Aorta (tissue), 5 donors: Measurements from ENCODE around the gene RLF. TPM values are rescaled to one million over a fixed set of nuclear protein-coding genes. Genes with fewer than 3 reads are reported as not detected.

Source experiments
- ATAC-seq: fragments of 200-7000 bp; cut with Tn5 transposase; one replicate; pipeline ENCODE4 v1.9.1; 2022; ENCODE audit warnings: moderate library complexity; ENCODE audit not compliant: low FRiP score
- DNase-seq, 2 donors: peaks; one replicate each; pipeline ENCODE4 v3.0.0-alpha.2; 2020
- H3K27ac ChIP-seq, 2 donors: one replicate each; pipeline ENCODE4 v1.5.1; 2013; ENCODE audit warnings: low read length in 2 of 2, mild to moderate bottlenecking in 2 of 2, moderate library complexity in 2 of 2, control low read depth in 1 of 2, inconsistent platforms in 1 of 2, low read depth in 1 of 2
- H3K27me3 ChIP-seq, 2 donors: one replicate each; pipeline ENCODE4 v1.6.1; 2013; ENCODE audit warnings: control low read depth in 1 of 2, low read length in 1 of 2, mild to moderate bottlenecking in 1 of 2, moderate library complexity in 1 of 2; ENCODE audit not compliant: insufficient read depth in 2 of 2, control insufficient read depth in 1 of 2
- H3K36me3 ChIP-seq, 2 donors: one replicate each; pipeline ENCODE4 v1.6.1; 2013; ENCODE audit warnings: control low read depth in 1 of 2, low read length in 1 of 2, mild to moderate bottlenecking in 1 of 2; ENCODE audit not compliant: insufficient read depth in 2 of 2, control insufficient read depth in 1 of 2
- H3K4me1 ChIP-seq, 2 donors: one replicate each; pipeline ENCODE4 v1.6.1; 2013; ENCODE audit warnings: low read length in 2 of 2, control low read depth in 1 of 2, mild to moderate bottlenecking in 1 of 2, moderate library complexity in 1 of 2; ENCODE audit not compliant: insufficient read depth in 2 of 2, control insufficient read depth in 1 of 2
- H3K4me3 ChIP-seq, 2 donors: one replicate each; pipeline ENCODE4 v1.5.1; 2013; ENCODE audit warnings: low read length in 2 of 2, control low read depth in 1 of 2, mild to moderate bottlenecking in 1 of 2
- H3K9me3 ChIP-seq: one replicate; pipeline ENCODE4 v1.6.1; 2013; ENCODE audit warnings: mild to moderate bottlenecking, low read length; ENCODE audit not compliant: control insufficient read depth
- WGBS, 2 donors: extraction: QIAGEN DNeasy Blood & Tissue Kit; methylation state at CpG; one replicate each; pipeline ENCODE4 v1.1.7; 2013; 5-methylcytosine and 5-hydroxymethylcytosine counted together
- intact Hi-C, 2 donors: fragments of 100-400 bp; cut with DNase I; formaldehyde crosslinking; loops; one replicate each; pipeline versions ENCODE4 v1.14.2 to v1.15.0; 2022
- polyA plus RNA-seq, 2 donors: library from polyadenylated mRNA; stranded (reverse); fragments of 200-250 nt; gene quantifications; one replicate each; pipeline ENCODE4 v1.2.3, GENCODE V29; 2013
- total RNA-seq, 2 donors: library from RNA; stranded (reverse); fragmentation: NEBNext Ultra II Directional; extraction: Animal tissue kit (Norgen Biotek cat#: 25700); gene quantifications; one replicate each; pipeline ENCODE4 v1.2.1, GENCODE V29; 2021
- donor health status: healthy with polysubstance abuse.
- donor health status: Bipolar disorder and iron deficiency.
- donor health status: DM: no; HTN: no; CAD: no.
- donor health status: DM: no; HTN: no; CAD: no.
- donor health status: DM: yes; HTN: yes; CAD: no.

RLF gene
- total and polyA plus RNA-seq, 4 donors = 3.1 to 25.1 (median 13.0) TPM

DNA sequence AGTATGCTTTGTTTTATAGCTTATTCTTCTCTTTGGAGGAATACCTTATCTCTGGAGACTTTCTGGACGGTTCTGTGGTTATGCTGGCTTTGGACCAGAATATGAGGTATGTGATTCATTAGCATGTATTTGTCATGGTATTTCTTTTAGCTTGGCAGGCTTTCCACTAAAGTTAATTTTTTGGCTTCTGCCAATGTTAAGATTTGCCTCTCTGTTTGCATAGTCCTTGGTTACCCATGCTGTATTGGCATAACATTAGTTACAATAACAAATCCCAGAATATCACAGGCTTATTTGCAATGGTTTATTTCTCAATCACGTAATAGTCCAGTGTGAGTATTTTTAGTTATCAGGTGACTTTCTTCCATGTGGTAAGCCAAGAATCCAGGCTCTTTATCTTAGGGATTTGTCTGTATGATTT, 106.6 kb downstream of the RLF start:
- intact Hi-C loops = no loop called here
- no peaks in the 10 kb centered on the region for H3K27me3 ChIP-seq
- no peak overlapping the region for H3K4me3 ChIP-seq
- no peaks in the 10 kb centered on the region for H3K36me3 ChIP-seq
- ATAC-seq (peak; percentile 93), DNase-seq (no peak)
- H3K27ac ChIP-seq = no peak overlapping the region
- 4 to 5% methylated on average over 2 of the region's 2 CpGs for WGBS, 2 donors
- no peaks in the 10 kb centered on the region for H3K9me3 ChIP-seq
- H3K4me1 ChIP-seq = peaks cover 0 to 7% of the 10 kb centered on the region in 2 donors

DNA sequence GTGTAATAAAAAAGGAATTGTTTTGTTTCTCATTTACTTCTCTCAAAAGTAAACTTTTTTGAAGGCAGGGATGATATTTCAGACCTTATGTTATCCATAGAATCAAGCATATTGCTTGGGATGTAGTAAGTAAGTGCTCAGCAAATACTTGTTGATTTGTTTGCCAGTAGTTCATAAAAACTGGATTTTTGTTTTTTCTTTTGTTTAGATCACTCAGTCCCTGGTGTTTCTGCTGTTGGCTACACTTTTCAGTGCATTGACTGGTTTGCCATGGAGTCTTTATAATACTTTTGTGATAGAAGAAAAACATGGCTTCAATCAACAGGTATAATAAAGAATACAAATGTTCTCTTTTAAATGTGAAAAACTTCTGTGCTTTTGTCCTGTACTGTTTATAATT, 107.0 kb downstream of the RLF start:
- Histone ChIP-seq H3K36me3 (no peaks in the 10 kb centered on the region), H3K4me3 (no peak overlapping the region), H3K27me3 (no peaks in the 10 kb centered on the region), H3K4me1 (peaks cover 0 to 7% of the 10 kb centered on the region in 2 donors), H3K27ac (peak overlapping the region in 1 of 2 donors; percentile 97), H3K9me3 (no peaks in the 10 kb centered on the region)
- no peak for ATAC-seq
- intact Hi-C loops = no loop called here
- no peak for DNase-seq

DNA sequence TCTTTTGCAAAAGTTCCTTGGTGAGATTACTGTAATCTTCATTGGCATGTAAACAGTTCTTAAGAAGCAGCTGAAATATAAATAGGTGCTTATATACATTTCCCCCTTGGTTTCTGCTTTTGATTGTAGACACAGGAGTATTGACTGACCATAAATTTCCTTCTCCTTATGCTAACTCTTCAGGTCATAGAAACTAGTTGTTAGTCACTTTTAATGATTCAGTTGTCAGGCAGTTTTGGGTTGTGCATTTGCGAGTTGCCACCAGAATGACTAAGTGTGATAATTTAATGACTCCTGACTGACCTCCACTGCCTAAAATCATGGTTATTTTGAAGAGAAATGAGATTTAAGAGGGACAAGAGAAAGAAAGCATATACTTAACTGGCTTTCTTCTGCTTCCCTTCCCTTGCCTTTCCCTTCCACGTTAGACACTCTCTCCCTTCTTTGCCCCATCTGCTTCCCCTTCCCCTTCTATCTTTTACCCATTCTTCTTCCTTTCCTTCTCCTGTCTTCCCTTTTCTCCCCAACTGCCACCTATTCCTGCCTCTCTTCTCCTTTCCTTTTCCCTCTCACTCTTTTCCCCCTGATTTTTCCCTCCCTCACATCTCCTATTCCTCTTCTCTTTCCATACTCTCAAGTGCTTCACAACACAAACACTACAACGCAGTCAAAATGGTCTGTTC, 109.1 kb downstream of the RLF start:
- intact Hi-C loops = loop anchor here in 1 of 2 donors (5.0 kb wide), 1 partner anchor 37 kb away; no protein-coding TSS in a partner anchor
- Histone ChIP-seq H3K4me3 (no peak overlapping the region), H3K9me3 (no peaks in the 10 kb centered on the region), H3K4me1 (peaks cover 0 to 7% of the 10 kb centered on the region in 2 donors), H3K36me3 (peaks cover 0 to 2% of the 10 kb centered on the region in 2 donors), H3K27ac (no peak overlapping the region), H3K27me3 (no peaks in the 10 kb centered on the region)
- DNase-seq (no peak), ATAC-seq (no peak)
- WGBS, 2 donors = 40 to 56% methylated on average over 3 of the region's 3 CpGs

- Histone ChIP-seq H3K9me3 (no peaks in the 10 kb centered on the region), H3K27me3 (no peaks in the 10 kb centered on the region), H3K36me3 (peaks cover 0 to 2% of the 10 kb centered on the region in 2 donors), H3K4me1 (no peaks in the 10 kb centered on the region), H3K27ac (no peak overlapping the region), H3K4me3 (no peak overlapping the region)
- DNase-seq (no peak), ATAC-seq (no peak)
- intact Hi-C loops = loop anchor here in 1 of 2 donors (5.0 kb wide), 1 partner anchor 35 kb away; no protein-coding TSS in a partner anchor
- 87 to 93% methylated on average over 3 of the region's 3 CpGs for WGBS, 2 donors
Measured at GRCh38 chr1:40272653-40273213, 111.5 kb downstream of the RLF start.

DNA sequence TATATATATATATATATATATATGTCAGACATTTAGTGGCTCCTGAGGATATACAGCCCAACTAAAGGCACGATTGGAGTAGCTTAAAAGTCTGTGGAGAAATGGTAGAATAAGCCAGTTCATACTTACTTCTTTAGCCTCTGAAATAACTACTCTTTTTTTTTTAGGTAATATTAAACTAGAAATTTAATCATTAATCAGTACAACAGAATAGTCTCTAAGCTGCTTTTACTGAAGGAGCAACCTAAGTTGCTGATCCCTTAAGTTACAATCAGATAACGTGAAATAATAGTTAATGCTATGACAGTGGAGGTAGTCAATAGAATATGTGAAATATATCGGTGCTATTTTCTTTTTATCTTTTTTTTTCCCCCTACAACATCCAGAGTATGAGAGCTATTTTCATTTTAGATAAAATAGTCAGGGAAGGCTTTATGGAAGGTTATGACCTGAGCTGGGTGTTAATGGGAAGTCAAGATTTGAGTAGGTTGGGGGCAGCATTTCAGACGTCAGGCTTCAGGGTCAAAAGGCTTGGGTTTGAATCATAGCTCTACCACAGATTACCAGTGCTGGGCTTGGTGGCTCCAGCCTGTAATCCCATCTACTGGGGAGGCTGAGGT, 112.5 kb downstream of the RLF start:
- Histone ChIP-seq H3K4me1 (no peaks in the 10 kb centered on the region), H3K27ac (no peak overlapping the region), H3K9me3 (no peaks in the 10 kb centered on the region), H3K36me3 (peaks cover 0 to 2% of the 10 kb centered on the region in 2 donors), H3K4me3 (no peak overlapping the region), H3K27me3 (no peaks in the 10 kb centered on the region)
- ATAC-seq = no peak
- DNase-seq = no peak
- 72 to 81% methylated on average over 4 of the region's 4 CpGs for WGBS, 2 donors
- intact Hi-C loops = loop anchor here in 1 of 2 donors (5.0 kb wide), 1 partner anchor 34 kb away; no protein-coding TSS in a partner anchor

DNA sequence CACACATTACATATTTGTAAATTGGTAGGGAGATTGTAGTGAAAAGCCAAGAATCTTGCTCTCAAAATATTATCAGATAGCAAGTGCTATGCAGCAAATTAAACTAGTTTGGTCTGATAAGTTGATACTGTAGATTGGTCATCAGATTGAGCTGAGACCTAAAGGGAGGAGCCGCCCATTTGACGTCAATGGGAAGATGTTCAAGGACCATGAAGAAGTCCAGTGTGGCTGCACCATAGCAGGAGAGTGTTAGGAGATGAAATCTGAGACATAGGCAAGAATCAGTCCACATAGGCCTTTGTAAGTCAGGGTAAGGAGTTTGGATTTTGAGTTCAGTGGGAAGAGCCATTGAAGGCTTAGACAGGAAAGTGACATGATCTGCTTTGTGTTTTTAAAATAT, 113.1 kb downstream of the RLF start:
- intact Hi-C loops = loop anchor here in 1 of 2 donors (5.0 kb wide), 1 partner anchor 33 kb away; no protein-coding TSS in a partner anchor
- H3K9me3 ChIP-seq = no peaks in the 10 kb centered on the region
- H3K4me3 ChIP-seq = no peak overlapping the region
- peak overlapping the region in 1 of 2 donors; percentile 59 for H3K27ac ChIP-seq
- 91 to 92% methylated on average over 2 of the region's 2 CpGs for WGBS, 2 donors
- H3K27me3 ChIP-seq = no peaks in the 10 kb centered on the region
- peaks cover 0 to 2% of the 10 kb centered on the region in 2 donors for H3K36me3 ChIP-seq
- no peaks in the 10 kb centered on the region for H3K4me1 ChIP-seq
- ATAC-seq = no peak
- no peak for DNase-seq

- Histone ChIP-seq H3K4me1 (no peaks in the 10 kb centered on the region), H3K27ac (peak overlapping the region in 1 of 2 donors; percentile 76), H3K27me3 (no peaks in the 10 kb centered on the region), H3K9me3 (no peaks in the 10 kb centered on the region), H3K4me3 (no peak overlapping the region), H3K36me3 (peaks cover 0 to 3% of the 10 kb centered on the region in 2 donors)
- WGBS, 2 donors = 88 to 91% methylated on average over 3 of the region's 3 CpGs
- DNase-seq = no peak
- intact Hi-C loops = no loop called here
- no peak for ATAC-seq
Measured at GRCh38 chr1:40276122-40276521, 114.9 kb downstream of the RLF start.

DNA sequence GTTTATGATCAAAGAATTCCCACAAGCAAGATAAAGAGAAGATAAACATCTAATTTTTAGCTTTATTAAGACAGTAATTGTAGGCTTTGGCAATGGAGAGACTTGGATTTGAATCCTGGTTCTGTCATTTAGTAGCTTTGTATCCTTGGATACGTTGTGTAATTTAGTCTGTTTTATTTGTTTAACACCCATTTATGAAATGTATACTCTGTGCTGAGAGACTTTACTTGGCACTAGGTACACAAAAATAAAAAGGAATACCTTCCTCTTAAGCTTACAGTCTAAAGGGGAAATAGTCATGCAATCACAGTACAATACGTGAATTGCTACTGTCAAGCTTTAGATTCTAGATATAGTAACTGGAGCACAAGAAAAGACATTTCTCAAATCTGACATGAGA, 120.7 kb downstream of the RLF start:
- 14 to 15% methylated on average over 2 of the region's 2 CpGs for WGBS, 2 donors
- Histone ChIP-seq H3K27ac (no peak overlapping the region), H3K4me1 (no peaks in the 10 kb centered on the region), H3K27me3 (no peaks in the 10 kb centered on the region), H3K9me3 (no peaks in the 10 kb centered on the region), H3K4me3 (no peak overlapping the region), H3K36me3 (peaks cover 0 to 1% of the 10 kb centered on the region in 2 donors)
- intact Hi-C loops = no loop called here
- DNase-seq = no peak
- ATAC-seq = no peak
